Pons (tissue), 1 donor: ENCODE results near the gene WDR93.

Experiments
- DNase-seq: peaks from one replicate; pipeline ENCODE4 v3.0.0-alpha.2; 2016; ENCODE audit warnings: low spot score

The WDR93 gene

DNA sequence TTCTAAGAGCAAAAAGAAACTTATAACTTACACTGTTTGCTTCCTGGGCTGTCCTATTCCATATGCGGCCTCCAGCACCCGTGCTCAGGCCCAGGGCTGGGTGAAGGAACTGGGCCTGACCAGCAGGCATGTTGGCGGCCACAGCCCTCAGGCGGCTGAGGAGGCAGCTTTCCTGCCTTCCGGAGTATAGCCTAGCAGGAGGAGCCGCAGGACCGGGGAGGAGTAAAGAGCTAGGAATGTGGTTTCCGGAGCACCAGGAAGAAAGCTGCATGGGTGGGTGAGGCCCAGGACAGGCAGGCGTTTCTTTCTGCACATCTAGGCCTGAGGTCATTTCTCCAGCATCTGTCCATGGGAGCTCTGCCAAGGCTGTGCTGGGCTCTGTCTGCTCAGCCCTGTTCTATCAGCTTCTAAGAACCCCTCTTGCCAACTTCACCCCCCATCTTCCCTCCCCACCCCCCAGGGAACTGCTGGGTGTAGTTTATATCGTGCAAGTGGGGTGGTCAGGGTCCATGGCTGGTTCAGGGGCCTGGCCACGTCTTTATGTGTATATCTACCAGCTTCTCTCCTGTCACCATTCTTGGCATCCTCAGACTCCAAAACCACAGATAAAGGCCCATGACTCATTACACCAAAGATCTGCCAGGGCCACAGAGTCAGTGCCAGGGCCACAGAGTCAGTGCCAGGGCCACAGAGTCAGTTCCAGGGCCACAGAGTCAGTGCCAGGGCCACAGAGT, 27.6 kb upstream of the WDR93 start:
- DNase-seq, result no peak

DNA sequence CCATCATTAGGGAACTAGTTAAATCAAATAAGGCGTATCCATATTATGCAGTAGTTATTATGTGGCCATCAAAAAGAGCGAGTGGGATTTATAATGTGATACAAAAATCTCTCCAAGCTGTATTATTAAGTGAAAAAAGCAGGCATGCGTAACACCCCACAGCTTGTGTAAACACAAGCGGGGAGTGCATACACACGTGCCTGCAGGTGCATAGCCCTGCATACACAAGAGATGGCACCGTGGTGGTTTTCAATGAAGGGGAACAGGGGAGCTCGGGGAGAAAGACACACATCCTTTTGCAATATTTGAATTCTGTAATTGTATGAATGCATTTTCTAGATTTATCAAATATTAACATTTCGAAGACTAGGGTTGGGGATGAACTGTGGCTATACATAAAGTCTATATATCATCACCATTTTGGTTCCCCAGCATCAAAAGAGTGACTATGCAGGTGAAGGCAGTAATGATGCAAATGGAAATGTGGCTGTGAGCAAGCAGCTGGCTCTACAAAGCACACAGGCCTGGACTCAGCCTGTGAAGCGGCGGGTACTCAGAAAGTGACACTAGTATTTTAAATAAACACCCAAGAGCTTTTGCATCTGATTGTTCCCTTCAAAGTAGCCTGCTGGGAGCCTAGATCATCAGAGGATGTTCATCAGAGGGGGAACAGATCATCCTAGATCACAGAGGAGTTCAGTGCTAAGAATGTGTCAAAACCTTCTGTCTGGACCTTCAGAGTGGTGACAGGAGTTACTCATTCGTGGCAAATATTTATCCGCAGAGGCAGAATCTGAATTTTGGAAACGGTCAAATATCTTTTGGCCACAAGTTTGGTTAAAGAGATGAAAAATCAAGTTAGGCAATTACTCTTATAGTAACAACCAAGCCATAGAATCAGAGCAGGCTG, 25.9 kb upstream of the WDR93 start:
- no peak for DNase-seq

DNA sequence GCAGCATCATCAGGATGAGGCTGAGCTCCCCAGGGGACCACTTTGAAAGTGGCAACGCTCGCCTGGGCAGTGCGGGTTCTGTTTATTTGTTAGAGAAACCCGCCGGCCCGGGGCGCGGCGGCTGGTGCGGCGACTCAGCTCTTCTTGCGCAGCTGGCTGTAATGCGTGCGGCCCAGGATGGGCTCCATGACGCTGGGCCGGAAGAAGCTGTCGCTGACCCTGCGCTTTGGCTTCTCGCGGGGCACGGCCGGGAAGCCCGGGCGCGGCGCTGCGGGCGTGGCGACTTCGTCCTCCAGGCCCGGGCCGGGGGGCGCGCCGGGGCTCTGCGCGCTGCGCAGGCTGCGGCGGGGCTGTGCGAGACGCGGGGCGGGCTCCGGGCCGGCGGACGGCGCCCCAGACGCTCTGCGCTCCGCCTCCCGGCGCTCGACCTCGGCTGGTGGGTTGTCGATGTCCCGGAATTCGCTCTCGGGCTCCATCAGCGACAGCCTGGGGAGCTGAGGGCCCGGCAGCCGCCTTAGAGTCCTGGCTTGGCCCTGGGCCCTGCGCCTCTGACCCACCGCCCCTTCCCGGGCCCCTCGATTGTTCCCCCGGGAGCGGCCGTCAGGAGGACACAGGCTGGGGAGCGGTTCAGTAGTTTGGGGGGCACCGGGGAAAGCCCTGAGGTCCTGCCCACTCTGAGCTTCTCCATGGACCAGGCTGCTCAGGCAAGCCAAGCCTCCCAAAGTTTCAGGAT, 25.0 kb upstream of the WDR93 start:
- DNase-seq, result no peak

DNA sequence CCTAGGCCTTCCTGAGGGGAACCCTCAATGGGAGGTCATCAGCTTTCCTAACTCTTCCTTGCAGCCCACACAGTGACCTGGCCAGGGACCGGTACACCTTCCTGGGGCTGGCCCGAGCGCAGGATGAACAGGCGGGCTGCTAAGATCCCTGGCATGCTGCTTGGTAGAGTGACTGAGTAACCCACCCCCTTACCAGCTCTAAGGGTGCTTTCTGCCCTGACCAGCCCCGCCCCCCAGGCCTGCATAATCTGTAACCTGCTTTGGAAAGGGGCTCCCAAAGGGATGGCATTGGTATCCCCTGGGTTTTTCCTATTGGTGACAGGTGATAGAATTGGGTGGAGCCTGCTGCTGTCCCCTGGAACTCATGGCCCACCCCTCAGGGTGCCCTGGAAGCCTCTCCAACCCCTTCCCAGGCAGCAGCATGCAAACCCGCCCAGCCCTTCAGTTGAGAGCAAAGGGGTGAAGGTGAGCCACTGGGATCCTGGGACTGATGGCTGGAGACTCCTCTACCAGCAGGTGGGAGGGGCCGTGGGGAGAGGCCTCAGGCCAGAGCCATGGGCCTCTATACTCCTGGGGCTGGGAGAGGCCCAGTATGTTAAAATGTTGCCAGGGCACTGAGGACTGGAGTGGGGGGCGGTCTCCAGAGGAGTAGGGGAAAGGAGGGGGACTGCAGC, 24.3 kb upstream of the WDR93 start:
- no peak for DNase-seq

DNA sequence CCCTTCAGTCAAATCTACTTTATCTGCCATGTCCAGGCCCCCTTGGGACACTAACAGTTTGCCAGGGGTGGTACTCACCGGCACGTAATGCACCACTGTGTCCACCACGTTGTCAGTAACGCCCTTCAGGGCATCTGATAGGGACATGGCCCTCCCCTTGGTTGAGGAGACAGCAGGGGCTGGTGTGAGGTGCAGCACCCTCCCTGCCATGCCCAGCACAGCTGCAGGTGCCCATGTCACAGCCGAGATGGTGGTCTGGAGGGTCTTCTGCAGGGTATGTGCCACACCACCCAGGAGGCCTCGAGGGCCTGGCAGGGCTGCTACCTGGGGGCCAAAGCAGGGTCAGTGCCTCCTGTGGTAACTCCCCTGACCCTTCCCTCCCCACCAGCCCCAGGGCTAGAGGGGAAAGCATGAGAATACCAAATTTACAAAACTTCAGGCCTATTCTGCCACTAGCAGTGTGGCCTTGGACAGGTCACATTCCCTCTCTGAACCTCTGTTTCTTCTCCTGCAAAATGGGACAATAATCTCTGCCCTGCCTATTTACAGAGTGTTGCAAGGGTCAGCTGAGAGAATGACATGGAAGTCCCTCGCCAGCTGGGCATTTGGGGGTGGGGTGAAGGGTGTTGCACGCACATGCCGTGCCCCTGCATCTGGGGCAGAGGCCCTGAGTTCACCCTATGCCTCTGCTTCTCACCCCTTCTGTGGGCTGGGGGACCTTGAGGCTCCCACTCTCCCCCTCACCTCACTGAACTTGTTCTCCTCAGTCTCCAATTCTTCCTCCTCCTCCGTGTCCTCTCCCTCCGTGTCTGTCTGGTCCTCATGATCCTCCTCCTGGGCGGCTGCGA, 23.5 kb upstream of the WDR93 start:
- DNase-seq, result no peak

DNA sequence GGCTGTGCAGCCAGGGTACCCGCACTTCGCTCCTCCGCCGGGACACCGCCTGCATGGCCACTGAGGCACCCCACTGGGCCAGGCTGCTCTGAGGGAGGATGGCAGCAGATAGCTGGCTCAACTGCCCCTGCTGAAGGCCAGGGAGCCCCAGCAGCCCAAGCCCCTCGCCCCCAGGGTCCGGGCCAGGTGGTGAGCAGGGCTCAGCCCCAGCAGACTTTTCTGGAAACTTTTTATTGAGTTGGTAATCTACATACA, 23.0 kb upstream of the WDR93 start:
- DNase-seq, result no peak

DNA sequence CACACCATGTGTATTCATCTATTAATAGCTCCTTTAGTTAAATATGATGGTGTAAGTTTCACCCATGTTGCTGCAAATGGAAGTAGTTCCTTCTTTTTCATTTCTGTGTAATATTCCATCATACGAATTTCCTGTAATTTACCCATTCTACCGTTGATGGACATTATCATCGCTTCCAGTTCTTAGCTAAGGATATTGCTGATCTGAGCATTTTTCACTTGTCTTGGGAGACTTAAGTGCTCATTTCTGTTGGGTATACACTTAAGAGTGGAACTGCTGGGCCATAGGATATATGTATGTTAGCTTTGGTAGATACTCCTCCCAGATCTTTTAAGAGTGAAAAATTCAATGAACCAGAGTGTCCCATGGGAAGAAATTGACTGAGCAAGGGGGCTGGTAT, 22.4 kb upstream of the WDR93 start:
- no peak for DNase-seq

DNA sequence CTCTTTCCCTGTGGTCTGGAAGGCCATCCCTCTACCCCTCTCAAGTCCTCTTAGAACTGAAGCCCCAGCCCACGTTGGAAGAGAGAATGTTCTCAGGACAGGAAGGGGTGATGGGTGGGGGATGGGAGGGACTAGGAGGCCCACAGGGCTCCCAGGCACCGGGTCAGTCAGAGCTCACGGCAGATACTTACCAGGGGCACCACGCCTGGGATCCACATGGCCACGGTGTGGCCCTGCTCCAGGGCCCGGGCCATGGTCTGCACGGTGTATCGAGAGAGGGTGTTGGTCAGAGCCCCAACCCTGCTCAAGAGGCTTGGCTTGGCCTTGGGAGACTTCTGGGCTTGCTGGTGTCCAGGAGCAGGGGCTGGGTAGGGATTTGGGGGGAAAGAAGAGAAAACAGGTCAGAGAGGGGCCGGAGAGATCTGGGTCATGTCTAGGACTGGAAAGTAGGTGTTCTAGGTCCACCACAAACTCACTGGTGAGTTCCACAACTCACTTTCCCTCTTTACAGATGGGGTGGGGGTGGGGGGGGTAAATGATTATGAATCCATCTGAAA, 21.2 kb upstream of the WDR93 start:
- DNase-seq, result no peak

DNA sequence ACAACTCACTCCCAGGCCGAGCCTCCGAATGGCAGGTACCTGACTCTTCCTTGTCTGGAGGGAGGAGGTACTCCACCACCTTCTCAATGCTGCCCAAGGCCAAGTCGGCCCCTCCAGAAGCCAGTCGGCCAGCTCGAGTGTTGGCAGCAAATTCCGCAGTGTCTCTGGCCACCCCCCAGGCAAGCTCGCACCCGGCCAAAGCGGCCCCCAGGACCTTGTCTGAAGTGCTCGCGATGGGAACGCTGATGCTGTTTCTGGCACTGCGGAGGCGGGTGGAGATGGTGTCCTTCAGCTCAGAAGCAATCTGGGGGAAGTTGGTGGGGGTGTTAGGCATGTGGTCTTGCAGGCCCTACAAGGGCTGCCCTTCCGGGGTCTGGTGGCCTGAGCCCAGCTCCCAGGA, 20.7 kb upstream of the WDR93 start:
- DNase-seq, result no peak

DNA sequence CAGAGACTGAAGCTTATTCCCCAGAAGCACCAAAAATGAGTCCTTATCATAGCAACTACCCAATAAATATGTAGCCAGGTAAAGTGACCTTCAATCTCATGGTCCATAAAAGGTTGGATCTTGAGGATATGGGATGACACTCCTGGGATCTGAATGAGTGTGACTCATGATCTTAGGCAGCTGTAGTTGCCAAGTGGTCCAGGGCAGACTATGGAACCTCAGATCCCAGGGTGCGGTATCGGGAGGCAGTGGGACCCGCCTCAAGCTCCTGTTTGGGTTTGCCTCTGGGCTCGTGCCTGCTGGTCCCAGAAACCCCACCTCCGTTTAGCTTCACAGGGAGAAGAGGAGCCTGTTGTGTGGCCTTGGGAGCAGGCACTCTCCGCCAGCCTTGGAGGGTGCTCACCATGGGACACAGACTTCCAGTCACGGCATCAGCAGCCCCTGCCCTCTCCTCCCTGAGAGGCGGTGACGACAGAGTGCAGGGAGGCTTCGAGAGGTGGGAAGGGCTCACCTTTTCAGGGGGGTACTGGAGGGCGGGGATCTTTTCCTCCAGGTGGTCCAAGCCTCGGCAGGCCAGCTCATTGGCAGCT, 19.5 kb upstream of the WDR93 start:
- no peak for DNase-seq

DNA sequence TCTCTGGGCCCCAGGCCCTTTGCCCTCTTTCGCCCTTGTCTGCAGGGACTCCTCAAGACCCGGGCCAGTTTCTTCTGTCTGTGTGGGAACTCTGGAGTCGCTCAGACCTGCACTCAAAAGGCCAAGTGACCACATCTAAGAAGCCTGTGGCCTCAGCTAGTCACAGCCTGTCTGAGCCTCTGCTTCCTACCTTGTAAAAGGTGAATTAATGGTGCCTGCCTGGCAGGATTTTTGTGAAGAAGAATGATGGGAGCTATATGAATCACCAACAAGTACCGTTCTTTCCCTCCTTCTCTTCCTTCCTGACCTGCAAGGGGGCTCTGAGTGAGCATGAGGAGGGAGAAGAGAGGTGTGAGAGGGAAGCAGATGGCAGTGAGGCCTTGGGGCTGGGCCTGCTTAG, 18.9 kb upstream of the WDR93 start:
- no peak for DNase-seq

DNA sequence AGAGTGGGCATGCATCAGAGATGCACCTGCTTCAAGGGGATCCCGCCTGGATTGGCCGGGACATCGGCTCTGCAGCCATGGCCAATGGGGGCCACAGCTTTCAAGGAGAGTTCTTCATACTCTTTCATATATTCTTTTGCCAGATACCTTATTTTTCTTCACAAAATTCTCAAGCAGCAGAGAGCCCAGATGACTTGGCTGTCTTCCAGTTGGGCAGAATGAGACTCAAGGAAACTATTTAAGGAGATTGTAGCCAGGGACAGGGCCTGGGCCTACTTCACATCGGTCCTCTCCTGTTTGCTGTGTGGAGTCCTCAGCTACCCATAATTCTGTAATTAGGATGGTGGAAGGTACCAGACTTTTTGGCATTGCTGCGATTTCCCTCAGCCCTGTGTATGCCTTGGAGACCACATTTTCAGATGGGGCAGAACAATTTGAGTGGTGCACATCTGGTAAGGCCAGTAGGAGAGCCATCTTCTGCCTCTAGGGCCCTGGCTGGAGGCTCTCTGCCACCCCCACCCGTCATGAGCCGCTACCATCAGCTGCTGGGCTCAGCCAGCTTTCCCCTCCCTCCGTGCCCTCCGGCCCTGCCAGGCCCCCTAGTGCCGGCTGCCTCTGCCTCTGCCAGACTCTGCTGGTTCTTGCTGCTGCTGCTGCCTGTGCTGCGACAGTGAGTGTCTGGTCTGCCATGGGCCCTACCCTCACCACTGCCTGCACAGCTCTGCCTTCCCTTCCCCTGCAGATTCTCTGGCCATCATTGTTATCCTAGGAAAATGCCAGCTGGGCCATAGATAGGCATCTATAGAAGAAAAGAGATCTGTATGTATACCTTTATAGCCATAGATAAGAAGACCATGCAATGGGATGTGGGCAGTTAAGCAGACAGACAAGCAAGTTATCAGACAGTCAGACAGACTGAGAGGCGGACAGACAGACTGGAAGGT, 18.1 kb upstream of the WDR93 start:
- peak; percentile 18 for DNase-seq

DNA sequence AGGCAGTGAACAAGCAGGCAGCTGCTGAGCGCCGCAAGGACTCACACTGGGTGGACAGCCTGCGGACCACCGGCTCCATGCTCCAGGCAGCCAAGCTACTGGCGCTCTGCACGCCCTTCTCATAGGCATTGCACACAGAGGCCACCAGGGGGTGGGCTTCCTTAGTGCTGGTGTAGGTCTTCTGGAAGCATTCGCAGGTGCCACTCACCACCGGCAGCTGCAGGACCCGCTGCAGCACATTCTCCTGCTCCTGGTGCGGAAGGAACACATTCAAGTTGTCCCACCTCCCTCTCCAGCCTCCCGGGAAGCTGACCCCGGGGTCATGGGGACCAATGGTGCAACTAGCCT, 17.5 kb upstream of the WDR93 start:
- no peak for DNase-seq

DNA sequence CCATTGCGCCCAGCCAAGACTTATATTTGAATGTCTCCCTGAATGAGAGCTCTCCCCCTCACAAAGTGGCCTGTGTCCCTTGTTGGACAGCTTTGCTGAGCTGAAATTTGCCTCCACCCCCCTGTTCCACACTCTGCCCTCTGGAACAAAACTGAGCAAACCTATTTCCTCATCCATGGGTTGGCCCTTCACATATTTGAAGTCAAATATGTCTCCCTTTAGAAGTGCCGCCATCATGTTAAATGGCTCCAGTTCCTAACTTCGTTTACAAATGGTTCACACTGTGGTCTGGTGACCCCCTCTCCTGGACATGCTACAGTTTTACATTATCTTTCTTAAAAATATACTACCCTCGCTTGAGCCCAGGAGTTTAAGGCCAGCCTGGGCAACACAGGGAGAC, 16.1 kb upstream of the WDR93 start:
- no peak for DNase-seq

DNA sequence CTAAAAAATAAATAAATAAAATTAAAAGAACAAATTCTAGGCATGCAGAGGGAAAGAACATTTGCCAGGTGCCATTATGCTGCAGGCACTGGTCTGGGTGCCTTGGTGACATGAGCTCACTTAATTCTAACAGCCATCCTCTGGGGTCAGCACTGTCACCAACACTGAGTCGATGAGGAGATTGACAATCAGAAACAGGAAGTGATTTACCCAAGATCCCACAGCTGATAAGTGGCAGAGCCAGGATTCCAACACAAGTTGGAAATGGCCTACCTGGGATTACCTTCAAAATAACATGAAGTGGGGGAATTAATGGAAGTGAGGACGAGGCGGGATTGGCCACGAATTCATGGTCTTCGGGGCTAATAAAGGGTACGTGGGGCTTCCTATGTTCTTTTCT, 15.0 kb upstream of the WDR93 start:
- no peak for DNase-seq

DNA sequence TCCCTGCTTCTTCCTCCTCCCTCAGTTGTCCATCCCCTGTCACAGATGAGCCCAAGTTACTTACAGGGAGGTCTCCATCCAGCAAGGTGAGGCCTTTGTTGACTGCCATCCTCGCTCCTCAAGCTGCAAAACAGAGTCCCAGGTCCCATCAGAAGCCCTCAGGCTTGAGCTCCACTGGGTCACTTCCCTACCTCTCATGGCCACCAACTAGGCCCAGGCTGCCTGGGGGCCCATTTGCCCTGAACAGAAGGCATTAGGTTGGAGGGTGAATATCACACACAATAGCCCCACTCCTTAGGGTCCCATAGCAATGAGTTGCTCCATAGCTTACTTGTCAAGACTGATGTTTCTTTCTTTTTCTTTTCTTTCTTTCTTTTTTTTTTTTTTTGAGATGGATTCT, 13.2 kb upstream of the WDR93 start:
- no peak for DNase-seq

DNA sequence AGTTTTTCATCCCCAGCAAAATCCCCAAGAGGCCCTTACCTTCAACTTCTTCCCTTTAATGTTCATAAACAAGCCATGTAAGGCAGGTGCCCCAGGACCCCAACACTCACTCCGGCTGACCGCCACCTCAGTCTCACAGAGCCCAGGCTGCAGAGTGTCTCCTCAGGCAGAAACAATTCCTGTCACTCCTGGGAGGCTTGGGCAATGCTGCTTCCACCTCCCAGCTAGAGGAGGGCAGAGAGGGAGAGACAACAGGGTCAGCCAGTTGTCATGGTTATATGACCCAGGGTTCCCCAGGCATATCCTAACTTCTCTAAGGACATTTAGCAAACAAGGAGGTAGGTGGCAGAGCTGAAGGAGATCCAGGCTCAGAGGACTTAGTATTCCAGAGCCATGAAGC, 11.4 kb upstream of the WDR93 start, which contains the start of gene PLIN1:
TSS of gene PLIN1 (minus strand) at position 156 of the 400 bp plus-strand sequence. CDS start 1,878 bp downstream, outside the sequence.
- no peak for DNase-seq

DNA sequence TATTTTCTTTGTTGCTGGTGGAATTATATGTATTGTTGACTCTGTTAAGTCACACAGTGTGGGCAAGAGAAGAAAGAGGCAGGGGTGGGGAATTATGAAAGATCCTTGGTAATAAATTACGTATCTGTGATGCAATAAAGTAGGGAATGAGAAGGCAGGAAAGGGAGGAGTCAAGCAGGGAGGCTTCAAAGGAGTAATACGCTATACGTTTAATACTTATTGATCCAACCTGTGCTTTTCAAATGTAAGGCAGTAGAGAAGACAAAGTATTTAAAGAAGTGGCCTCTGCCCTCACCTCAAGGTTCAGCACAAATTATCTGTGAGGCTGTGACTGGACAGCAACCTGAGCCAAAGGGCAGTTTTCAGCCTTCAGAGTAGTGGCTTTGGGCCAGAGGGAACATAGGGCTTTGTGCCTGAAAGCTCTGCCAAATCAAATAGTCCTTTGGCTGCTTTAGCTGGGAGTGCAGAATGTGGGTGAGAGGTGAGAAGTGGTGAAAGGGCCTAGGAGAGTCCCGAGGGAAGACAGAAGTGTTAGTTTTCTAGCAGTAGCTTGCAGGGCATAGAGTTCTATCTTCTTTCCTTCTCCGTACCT, 10.2 kb upstream of the WDR93 start:
- DNase-seq, result peak; percentile 53

DNA sequence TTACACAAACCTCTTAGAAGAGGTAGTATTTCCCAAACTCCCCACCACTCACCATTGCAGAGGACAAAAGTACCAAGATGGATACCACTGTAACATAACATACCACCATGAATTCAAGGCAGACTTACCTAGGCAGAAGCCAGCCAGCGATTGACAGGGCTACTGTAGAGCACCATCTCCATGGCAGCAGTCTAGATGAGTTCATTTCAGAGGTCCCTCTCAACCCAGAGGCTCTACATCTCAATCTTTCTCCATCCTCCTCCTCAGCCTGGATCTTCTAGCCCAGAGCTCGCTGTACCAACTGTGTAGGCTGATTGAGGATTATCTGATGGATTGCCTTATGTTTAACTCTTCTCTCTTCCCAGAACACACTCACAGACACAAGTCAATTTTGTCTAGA, 9.5 kb upstream of the WDR93 start:
- no peak for DNase-seq
